Neural cell (in vitro differentiated cells): ENCODE results near the gene PBRM1. TPM values are rescaled to one million over a fixed set of nuclear protein-coding genes. Genes with fewer than 3 reads are reported as not detected.

Experiments used
- H2AFZ ChIP-seq: fragments of 200-600, 300-800 bp; sonication (generic), shearing (Covaris generic); 2 replicates; pipeline ENCODE4 v1.6.0; 2014; ENCODE audit warnings: low read depth, mild to moderate bottlenecking, antibody characterized with exemption, low read length, moderate library complexity
- H3F3A ChIP-seq: fragments of 200-600 bp; shearing (Covaris generic); 2 replicates; pipeline ENCODE4 v1.6.1; 2016; ENCODE audit warnings: mild to moderate bottlenecking, moderate library complexity, mixed read lengths, antibody characterized with exemption, low read length; ENCODE audit not compliant: insufficient read depth, poor library complexity, severe bottlenecking
- H3K27ac ChIP-seq: fragments of 200-600, 300-800 bp; sonication (generic), shearing (Covaris generic); 2 replicates; pipeline ENCODE4 v1.5.1; 2014; ENCODE audit warnings: mild to moderate bottlenecking, low read length, moderate library complexity
- H3K27me3 ChIP-seq: fragments of 300-800, 200-600 bp; sonication (generic), shearing (Covaris generic); 2 replicates; pipeline ENCODE4 v1.6.0; 2014; ENCODE audit warnings: mild to moderate bottlenecking, low read depth, low read length, moderate library complexity; ENCODE audit not compliant: insufficient read depth
- H3K36me3 ChIP-seq: fragments of 300-800, 200-600 bp; sonication (generic), shearing (Covaris generic); 2 replicates; pipeline ENCODE4 v1.5.1; 2014; ENCODE audit warnings: mild to moderate bottlenecking, antibody characterized with exemption, low read length, moderate library complexity; ENCODE audit not compliant: insufficient read depth
- H3K4me2 ChIP-seq: fragments of 300-800, 200-600 bp; sonication (generic), shearing (Covaris generic); 2 replicates; pipeline ENCODE4 v1.6.0; 2014; ENCODE audit warnings: mild to moderate bottlenecking, low read length
- H3K4me3 ChIP-seq: fragments of 300-800, 200-600 bp; sonication (generic), shearing (Covaris generic); 2 replicates; pipeline ENCODE4 v1.5.1; 2014; ENCODE audit warnings: mild to moderate bottlenecking, low read length, moderate library complexity
- H3K79me2 ChIP-seq: fragments of 200-600 bp; shearing (Covaris generic); replicated peaks from 2 replicates; pipeline ENCODE4 v1.6.0; 2014; ENCODE audit warnings: mild to moderate bottlenecking, low read length, moderate library complexity; ENCODE audit not compliant: insufficient read depth
- H3K9ac ChIP-seq: fragments of 300-800, 200-600 bp; sonication (generic), shearing (Covaris generic); 2 replicates; pipeline ENCODE4 v1.6.1; 2016; ENCODE audit warnings: mild to moderate bottlenecking, low read length, mixed read lengths
- H3K9me2 ChIP-seq: fragments of 200-600 bp; shearing (Covaris generic); 2 replicates; pipeline ENCODE4 v1.6.1; 2016; ENCODE audit warnings: mild to moderate bottlenecking, low read length, mixed read lengths; ENCODE audit not compliant: insufficient read depth
- H3K9me3 ChIP-seq: fragments of 200-600, 300-800 bp; sonication (generic), shearing (Covaris generic); 2 replicates; pipeline ENCODE4 v1.6.1; 2016; ENCODE audit warnings: mild to moderate bottlenecking, mixed run types, low read length, moderate library complexity, mixed read lengths
- H4K20me1 ChIP-seq: fragments of 200-600 bp; shearing (Covaris generic); 2 replicates; pipeline ENCODE4 v1.6.1; 2016; ENCODE audit warnings: mild to moderate bottlenecking, mixed run types; ENCODE audit not compliant: insufficient read depth
- EP300 ChIP-seq: fragments of 450-650 bp; conservative IDR thresholded peaks from 2 replicates; pipeline ENCODE4 v1.6.1; 2014; ENCODE audit warnings: antibody characterized with exemption, mild to moderate bottlenecking, moderate library complexity; ENCODE audit not compliant: poor library complexity, severe bottlenecking
- EZH2 ChIP-seq: fragments of 200-600, 300-800 bp; shearing (Covaris generic), sonication (generic); IDR thresholded peaks from 2 replicates; pipeline ENCODE4 v1.6.1; 2014; ENCODE audit warnings: antibody characterized with exemption, low read length, borderline replicate concordance, mild to moderate bottlenecking; ENCODE audit not compliant: insufficient read depth, poor library complexity, severe bottlenecking
- MXI1 ChIP-seq: fragments of 450-650 bp; conservative IDR thresholded peaks from 2 replicates; pipeline ENCODE4 v1.6.1; 2014; ENCODE audit warnings: antibody characterized with exemption, mild to moderate bottlenecking; ENCODE audit not compliant: poor library complexity, severe bottlenecking
- POLR2AphosphoS5 ChIP-seq: IDR thresholded peaks from 2 replicates; pipeline ENCODE4 v1.6.1; 2012
- RAD21 ChIP-seq: fragments of 450-650 bp; conservative IDR thresholded peaks from 2 replicates; pipeline ENCODE4 v1.6.1; 2014; ENCODE audit warnings: antibody characterized with exemption, mild to moderate bottlenecking, moderate library complexity
- SMC3 ChIP-seq: fragments of 450-650 bp; conservative IDR thresholded peaks from 2 replicates; pipeline ENCODE4 v1.6.1; 2014; ENCODE audit warnings: antibody characterized with exemption, mild to moderate bottlenecking, moderate library complexity; ENCODE audit not compliant: poor library complexity
- TAF1 ChIP-seq: IDR thresholded peaks from 2 replicates; pipeline ENCODE4 v1.6.1; 2012; ENCODE audit warnings: low read depth
- polyA plus RNA-seq: library from polyadenylated mRNA; depleted of rRNA; stranded (reverse); fragments of >200 nt; gene quantifications from 2 replicates; pipeline ENCODE4 v1.2.3, GENCODE V29; 2014
- TF ChIP-seq, protein P1 (sequence below): IDR thresholded peaks from 2 replicates; pipeline ENCODE4 v1.6.1; 2012; ENCODE audit warnings: borderline replicate concordance
- TF ChIP-seq, protein P2 (sequence below): fragments of 450-650 bp; IDR thresholded peaks from 2 replicates; pipeline ENCODE4 v1.5.1; 2014; ENCODE audit warnings: antibody characterized with exemption, mild to moderate bottlenecking, moderate library complexity; ENCODE audit not compliant: poor library complexity, severe bottlenecking

Gene PBRM1
- polyA plus RNA-seq, 1 donor from 2014 or later = 66.6 TPM

DNA sequence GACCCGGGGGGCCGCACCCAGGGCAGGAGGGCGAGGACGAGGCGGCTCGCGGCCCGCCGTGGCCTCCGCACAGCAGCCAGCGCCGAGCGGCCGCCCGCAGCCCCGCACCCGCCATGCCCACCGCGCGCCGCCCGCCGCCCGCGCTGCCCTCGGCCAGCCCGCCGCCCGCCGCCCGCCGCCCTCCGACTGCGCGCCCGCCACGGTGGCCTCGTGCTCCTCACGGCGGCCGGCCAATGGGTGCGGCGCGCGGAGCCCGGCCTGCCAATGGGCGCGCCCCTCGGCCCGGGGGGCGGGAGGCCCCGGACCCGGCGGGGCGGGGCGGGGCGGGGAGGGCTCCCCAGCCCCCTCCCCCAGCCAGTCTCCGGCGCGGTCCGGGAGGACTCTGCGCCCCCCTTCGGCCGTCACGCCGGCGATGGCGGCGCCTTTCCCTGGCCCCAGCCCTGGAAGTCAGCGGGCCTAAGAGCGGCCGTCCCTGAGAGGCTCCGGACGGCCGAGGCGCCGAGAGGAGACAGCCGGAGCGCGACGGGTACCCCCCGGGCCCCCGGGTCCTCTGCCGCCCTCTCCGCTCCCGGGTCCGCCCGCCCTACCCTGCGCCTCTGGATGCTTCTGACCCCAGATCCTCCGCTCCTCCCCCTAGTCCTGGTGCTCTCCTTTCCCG is 152.0 kb downstream of the PBRM1 start, which contains the start of gene NT5DC2:
Gene NT5DC2, minus strand, starts transcription at position 235 of the 658 bp plus-strand sequence. Its CDS starts 120 bp downstream, at position 115.
- Histone ChIP-seq H4K20me1 (no peaks in the 10 kb centered on the region), H3K4me2 (peak within 1 kb of the TSS; percentile 19), H2AFZ (peak within 1 kb of the TSS; percentile 8), H3K36me3 (no peaks in the 10 kb centered on the region), H3F3A (no peaks in the 10 kb centered on the region), H3K27me3 (peaks cover 7% of the 10 kb centered on the region), H3K9me2 (no peaks in the 10 kb centered on the region), H3K4me3 (peak within 1 kb of the TSS; percentile 76), H3K79me2 (peaks cover 17% of the 10 kb centered on the region), H3K27ac (no peak within 1 kb of the TSS), H3K9me3 (no peaks in the 10 kb centered on the region), H3K9ac (peak within 1 kb of the TSS; percentile 66)
- TF ChIP-seq SMC3 (no peak), EP300 (no peak), RAD21 (no peak), TAF1 (no peak), MXI1 (no peak), EZH2 (no peak), POLR2AphosphoS5 (no peak)
- TF ChIP-seq, protein P1, sequence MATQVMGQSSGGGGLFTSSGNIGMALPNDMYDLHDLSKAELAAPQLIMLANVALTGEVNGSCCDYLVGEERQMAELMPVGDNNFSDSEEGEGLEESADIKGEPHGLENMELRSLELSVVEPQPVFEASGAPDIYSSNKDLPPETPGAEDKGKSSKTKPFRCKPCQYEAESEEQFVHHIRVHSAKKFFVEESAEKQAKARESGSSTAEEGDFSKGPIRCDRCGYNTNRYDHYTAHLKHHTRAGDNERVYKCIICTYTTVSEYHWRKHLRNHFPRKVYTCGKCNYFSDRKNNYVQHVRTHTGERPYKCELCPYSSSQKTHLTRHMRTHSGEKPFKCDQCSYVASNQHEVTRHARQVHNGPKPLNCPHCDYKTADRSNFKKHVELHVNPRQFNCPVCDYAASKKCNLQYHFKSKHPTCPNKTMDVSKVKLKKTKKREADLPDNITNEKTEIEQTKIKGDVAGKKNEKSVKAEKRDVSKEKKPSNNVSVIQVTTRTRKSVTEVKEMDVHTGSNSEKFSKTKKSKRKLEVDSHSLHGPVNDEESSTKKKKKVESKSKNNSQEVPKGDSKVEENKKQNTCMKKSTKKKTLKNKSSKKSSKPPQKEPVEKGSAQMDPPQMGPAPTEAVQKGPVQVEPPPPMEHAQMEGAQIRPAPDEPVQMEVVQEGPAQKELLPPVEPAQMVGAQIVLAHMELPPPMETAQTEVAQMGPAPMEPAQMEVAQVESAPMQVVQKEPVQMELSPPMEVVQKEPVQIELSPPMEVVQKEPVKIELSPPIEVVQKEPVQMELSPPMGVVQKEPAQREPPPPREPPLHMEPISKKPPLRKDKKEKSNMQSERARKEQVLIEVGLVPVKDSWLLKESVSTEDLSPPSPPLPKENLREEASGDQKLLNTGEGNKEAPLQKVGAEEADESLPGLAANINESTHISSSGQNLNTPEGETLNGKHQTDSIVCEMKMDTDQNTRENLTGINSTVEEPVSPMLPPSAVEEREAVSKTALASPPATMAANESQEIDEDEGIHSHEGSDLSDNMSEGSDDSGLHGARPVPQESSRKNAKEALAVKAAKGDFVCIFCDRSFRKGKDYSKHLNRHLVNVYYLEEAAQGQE = no peak
- TF ChIP-seq, protein P2, sequence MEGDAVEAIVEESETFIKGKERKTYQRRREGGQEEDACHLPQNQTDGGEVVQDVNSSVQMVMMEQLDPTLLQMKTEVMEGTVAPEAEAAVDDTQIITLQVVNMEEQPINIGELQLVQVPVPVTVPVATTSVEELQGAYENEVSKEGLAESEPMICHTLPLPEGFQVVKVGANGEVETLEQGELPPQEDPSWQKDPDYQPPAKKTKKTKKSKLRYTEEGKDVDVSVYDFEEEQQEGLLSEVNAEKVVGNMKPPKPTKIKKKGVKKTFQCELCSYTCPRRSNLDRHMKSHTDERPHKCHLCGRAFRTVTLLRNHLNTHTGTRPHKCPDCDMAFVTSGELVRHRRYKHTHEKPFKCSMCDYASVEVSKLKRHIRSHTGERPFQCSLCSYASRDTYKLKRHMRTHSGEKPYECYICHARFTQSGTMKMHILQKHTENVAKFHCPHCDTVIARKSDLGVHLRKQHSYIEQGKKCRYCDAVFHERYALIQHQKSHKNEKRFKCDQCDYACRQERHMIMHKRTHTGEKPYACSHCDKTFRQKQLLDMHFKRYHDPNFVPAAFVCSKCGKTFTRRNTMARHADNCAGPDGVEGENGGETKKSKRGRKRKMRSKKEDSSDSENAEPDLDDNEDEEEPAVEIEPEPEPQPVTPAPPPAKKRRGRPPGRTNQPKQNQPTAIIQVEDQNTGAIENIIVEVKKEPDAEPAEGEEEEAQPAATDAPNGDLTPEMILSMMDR = no peak

DNA sequence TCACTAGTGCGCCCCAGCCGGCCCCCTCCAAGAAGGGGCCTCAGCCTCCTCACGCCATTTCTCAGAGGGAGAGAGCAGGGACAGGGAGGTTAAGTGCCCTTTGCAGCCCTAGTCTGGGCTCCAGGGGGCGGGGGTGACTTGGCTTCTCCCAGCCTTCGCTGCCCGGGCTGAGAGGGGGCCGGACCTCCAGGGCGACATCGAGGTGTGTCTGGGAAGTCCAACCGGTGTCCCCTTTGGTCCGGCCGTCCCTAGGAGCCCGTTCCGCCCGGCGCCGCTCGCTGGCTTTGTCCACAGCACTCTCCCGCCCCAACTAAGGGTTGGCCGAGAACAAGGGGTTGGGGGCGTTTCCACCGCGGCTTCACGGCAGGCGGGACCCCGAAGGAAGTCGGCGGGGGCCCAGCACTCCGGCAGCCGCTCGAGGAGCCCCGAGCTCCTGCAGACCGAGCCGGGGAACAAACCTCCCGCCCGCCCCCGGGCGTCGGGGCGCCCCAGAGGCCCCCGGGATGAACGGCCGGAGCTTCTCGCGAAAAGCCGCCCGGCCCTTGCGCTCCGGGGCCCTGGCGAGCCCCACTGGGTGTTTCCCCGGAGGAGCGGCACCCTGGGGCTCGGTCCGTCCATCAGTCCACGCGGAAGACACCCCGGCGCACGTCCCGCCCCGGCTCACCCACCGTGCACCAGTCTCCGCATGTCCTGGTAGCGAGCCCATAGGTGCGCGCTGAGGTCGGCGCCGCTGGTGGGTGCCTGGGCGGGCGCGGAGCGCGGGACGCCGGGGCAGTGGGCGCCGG is 152.7 kb downstream of the PBRM1 start:
- TF ChIP-seq TAF1 = no peak
- no peak for TF ChIP-seq SMC3
- TF ChIP-seq MXI1 = no peak
- TF ChIP-seq, protein P2 = no peak
- no peak for TF ChIP-seq EZH2
- Histone ChIP-seq H3K27me3 (peaks cover 7% of the 10 kb centered on the region), H3K4me2 (peak overlapping the region; percentile 19), H2AFZ (peak overlapping the region; percentile 8), H3K79me2 (peaks cover 12% of the 10 kb centered on the region), H3K27ac (no peak overlapping the region), H4K20me1 (no peaks in the 10 kb centered on the region), H3K9me3 (no peaks in the 10 kb centered on the region), H3K9me2 (no peaks in the 10 kb centered on the region), H3K36me3 (no peaks in the 10 kb centered on the region), H3K4me3 (peak overlapping the region; percentile 76), H3F3A (no peaks in the 10 kb centered on the region), H3K9ac (peak overlapping the region; percentile 66)
